Myocyte (in vitro differentiated cells): Measurements from ENCODE around the gene TOX4. TPM values are rescaled to one million over a fixed set of nuclear protein-coding genes. Genes with fewer than 3 reads are reported as not detected.
"Not testable (repeated sequence)": the region's sequence is repeated elsewhere in the genome, so short reads cannot be mapped to it uniquely, and the experiment has no call there.

ENCODE experiments used
- DNase-seq: peaks from one replicate; pipeline ENCODE4 v3.0.0-alpha.2; 2012; ENCODE audit warnings: low read depth
- total RNA-seq: library from RNA; depleted of rRNA; stranded (reverse); fragments of >200 nt; gene quantifications from 2 replicates; pipeline ENCODE4 v1.2.3, GENCODE V29; 2014

The TOX4 gene
- total RNA-seq, 1 donor from 2014 or later, result 25.6 TPM

DNA sequence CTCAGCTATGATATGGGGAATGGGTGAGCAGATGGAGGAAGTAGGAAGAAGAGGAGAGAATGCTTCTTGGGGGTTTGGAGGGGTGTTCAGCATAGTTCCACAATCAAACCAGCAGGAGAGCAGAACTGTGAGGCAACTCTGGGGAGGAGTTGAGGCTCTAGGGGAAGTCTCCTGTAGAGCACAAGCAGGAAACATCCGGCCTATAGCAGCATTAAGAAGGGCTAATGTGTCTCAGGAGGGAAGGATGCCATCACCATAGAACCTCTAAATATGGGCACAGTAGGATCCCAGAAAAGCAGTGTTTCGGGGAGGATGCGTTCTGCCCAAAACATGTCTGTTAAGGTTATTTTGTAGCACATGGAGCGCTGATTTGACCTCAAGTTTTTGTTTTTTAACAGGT, 57.6 kb downstream of the TOX4 start:
- no peak for DNase-seq

DNA sequence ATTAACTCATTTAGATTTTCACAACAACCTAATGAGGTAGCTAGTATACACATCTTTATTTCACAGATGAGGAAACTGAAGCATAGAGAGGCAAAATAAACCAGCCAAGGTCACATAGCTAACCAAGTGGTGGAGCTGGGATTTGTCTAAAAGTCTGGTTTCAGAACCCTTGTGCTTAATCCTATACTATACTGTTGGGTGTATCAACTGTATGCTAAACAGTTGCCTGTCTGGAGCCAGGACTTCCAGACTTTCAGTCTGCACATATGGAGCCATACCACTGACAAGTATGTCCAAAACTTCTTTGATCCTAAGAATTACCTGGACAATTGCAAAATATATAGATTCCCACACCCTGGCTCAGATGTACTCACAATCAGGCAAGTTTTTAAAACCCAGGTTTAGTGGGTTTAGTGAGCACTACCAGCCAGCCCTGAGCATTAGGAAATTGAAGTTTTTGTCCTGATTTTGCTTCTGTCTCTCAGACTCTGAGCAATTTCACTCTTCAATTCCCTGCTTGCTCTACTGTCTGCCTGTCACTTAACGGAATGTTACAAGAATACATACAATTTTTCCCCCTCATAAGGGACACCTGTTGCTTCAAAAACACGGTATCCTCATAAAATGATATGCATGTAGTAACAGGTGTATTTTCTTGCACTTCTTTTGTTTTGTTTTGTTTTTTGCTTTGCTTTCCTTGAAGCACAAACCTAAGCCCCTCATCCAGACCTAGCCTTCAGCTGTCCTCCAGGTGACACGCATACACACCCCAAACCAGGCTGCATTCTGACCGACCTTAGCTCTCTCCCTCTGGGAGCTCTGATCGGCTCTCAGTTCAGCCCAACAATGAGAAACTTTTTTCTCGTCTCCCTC, 58.8 kb downstream of the TOX4 start:
- DNase-seq, result no peak

DNA sequence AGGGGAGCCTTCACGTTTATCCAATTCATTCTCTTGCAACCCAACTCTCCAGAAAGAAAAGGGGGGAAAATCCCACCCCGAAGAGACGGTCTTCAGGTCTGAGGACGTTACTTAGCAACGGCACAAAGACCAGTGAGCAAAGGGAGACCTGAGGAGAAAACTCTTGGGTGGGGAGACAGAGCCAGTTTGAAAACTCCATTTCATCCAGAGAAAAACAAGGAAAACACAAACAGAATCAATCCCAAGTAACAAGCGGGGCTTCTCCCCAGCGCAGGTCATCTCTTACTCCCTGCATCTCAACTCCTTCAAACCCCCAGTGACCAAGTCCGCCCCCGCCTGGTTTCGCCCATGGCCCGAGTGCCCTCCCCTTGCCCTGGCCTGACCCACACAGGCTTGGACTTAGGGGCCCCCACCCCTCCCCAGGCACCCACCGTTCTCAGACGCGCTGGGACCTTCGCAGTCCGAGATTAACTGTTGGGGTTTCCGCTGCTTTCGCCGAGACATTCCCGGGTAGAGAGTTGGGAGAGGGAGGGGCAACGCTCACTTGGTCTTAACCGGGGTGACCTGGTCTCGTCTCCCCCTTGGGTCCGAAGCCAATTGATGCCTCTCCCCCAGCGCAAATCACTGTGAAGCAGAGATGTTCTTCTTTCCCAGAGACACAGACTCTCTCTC, 59.6 kb downstream of the TOX4 start:
- DNase-seq, result no peak

DNA sequence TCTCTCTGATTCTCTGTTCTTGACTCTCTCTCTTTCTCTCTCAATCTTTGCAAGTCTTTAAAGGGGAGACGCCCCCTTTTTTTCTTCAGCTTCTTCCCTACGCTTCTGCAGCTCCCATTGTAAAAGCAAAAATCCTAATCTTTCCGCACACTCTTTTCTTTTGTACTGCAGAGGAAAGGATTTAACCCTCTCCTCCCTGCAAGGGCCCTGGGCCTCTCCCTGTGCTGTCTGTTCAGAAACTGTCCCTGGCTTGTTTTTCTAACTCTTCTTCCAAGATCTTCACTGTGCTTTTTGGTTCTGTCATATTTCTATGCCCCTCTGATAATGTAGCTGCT, 60.1 kb downstream of the TOX4 start:
- DNase-seq, result no peak

DNA sequence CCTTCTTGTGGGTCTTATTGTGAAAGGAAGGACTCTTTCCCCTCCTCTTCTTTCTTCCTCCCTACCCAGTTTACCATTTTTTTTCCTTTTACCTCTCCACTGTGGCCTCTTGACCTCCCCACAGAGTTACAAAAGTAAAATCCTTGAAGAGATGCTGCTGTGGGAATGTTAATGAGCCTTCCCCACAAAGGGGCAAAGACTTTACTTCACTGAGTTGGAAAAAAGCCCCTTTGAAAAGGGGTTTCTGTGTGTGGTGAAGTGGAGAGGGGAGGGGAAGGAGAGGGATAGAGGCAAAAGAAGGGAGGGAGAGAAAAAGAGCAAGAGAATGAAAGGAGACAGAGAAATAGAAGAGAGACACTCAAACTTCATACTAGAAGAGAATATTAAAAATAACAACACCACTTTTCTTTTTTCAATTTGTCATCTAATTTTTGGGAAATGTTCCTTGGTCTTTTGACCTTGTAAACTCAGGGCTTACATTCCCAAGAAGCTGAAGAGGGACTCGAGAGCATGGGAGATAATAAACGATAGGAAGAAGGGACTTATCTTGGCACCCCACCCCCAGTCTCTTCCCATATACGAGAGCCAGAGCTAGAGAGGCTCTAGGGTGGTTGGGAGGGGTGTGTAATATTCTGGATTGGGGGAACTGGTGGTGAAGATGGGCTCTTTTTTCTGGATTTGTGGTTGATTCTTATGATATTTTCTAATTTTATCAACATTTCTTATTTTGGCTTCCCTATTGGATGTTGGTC, 62.4 kb downstream of the TOX4 start:
- DNase-seq, result no peak

DNA sequence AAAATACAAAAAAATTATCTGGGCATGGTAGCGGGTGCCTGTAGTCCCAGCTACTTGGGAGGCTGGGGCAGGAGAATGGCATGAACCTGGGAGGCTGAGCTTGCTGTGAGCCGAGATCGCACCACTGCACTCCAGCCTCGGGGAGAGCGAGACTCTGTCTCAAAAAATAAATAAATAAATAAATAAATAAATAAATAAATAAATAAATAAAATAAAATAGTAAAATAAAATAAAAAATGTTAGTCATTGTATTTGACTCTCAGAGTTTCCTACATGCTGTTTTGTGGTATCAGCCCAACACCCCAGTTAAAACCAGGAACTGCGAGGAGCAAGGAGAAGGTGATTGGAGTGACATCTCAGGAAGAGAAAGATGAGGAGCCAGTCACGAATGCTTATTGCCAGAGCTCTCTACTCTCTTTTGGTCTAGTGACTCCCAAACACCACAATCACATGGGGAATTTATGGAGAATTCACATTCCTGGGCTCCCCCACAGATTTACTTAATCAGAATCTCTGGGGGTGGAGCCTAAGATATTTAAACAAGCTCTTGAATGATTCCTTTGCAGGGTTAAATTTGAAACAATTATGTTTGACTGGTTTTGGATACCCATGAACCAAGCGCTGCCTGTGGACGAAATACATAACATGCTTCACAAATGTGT, 64.5 kb downstream of the TOX4 start:
- no peak for DNase-seq

DNA sequence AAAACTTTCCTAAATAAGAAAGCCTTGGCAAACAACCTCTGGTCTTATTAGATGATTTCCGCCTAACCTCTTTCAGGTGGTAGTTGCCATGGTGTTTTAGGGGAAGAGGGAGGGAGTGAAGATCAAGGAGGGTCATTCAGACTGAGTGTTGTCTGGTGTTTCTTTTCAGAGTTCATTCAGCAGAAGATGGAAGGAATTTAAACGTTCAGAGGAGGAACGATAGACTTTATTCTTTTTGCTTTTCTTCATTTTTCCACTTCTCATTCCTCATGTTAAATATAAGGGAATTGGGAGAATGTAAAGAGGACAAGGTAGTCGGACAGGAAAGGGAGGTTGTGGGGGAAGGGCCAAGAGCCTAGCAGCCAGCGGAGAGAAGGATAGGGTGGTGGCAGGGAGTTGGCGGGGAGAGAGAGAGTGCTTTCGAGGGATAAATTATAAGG, 66.5 kb downstream of the TOX4 start:
- DNase-seq, result no peak

DNA sequence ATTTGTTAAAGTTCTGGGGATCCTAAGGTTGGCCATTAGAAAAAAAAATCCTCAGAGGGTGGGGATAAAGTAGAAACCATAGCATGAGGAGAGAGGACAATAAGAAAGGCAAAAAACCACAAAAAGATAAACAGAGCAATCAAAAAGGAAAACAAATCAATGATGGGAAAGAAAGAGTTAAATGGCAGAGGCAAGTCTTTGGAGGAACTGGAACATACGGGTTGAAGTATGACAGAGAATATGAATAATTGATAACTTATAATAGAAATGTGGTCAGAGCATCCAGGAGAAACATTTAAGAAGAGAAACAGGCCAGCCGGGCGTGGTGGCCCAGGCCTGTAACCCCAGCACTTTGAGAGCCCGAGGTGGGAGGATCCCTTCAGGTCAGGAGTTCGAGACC, 67.0 kb downstream of the TOX4 start:
- DNase-seq, result no peak

DNA sequence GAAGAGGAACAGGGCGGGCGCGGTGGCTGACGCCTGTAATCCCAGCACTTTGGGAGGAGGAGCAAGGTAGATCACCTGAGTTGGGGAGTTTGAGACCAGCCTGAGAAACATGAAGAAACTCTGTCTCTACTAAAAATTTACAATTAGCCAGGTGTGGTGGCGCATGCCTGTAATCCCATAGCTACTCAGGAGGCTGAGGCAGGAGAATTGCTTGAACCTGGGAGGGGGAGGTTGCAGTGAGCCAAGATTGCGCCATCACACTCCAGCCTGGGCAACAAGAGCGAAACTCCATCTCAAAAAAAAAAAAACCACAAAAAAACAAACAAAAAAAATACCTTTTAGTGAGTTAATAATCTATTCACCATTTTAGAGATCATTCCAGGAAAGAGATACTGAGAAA, 67.6 kb downstream of the TOX4 start:
- DNase-seq, result not testable (repeated sequence)

Other genes starting within 250 kb of the TOX4 start
- gene HNRNPC, start 207.8 kb upstream of the TOX4 start, total RNA-seq, result 541 and 590 TPM in 2 replicates
- gene RPGRIP1, start 197.1 kb upstream of the TOX4 start, total RNA-seq, result not detected in 2 replicates
- 70.7 and 75.3 TPM in 2 replicates for gene SUPT16H, start 93.2 kb upstream of the TOX4 start, total RNA-seq
- 41.6 and 48.5 TPM in 2 replicates for gene CHD8, start 21.1 kb upstream of the TOX4 start, total RNA-seq
- 21.9 and 26.4 TPM in 2 replicates for gene RAB2B, start 236 bp upstream of the TOX4 start, total RNA-seq
- gene METTL3, start 34.1 kb downstream of the TOX4 start, total RNA-seq, result 63.2 and 73.4 TPM in 2 replicates
- gene SALL2, start 49.2 kb downstream of the TOX4 start, total RNA-seq, result 4.6 and 4.7 TPM in 2 replicates
- gene OR10G3, start 102.9 kb downstream of the TOX4 start, total RNA-seq, result not detected in 2 replicates
- not detected in 2 replicates for gene OR10G2, start 157.7 kb downstream of the TOX4 start, total RNA-seq
- gene OR4E2, start 176.6 kb downstream of the TOX4 start, total RNA-seq, result not detected in 2 replicates
- gene OR4E1, start 196.6 kb downstream of the TOX4 start, total RNA-seq, result not detected in 2 replicates